SJCRH30 (cell line): ENCODE results near the gene PHRF1. TPM values are rescaled to one million over a fixed set of nuclear protein-coding genes. Genes with fewer than 3 reads are reported as not detected.

Source experiments
- DNase-seq, 2 experiments: peaks; one replicate each; pipeline ENCODE4 v3.0.0-alpha.2; 2015 to 2020
- H3K27ac ChIP-seq: fragments of 250-450 bp; sonication (Bioruptor Pico); 2 replicates; pipeline ENCODE4 v1.5.1; 2020; ENCODE audit warnings: mild to moderate bottlenecking, moderate library complexity
- H3K27me3 ChIP-seq: fragments of 250-450 bp; sonication (Bioruptor Pico); 2 replicates; pipeline ENCODE4 v1.5.1; 2020; ENCODE audit warnings: mild to moderate bottlenecking, moderate library complexity
- H3K36me3 ChIP-seq: fragments of 250-450 bp; sonication (Bioruptor Pico); 2 replicates; pipeline ENCODE4 v1.5.1; 2020; ENCODE audit warnings: mild to moderate bottlenecking, moderate library complexity
- H3K4me1 ChIP-seq: fragments of 250-450 bp; sonication (Bioruptor Pico); 2 replicates; pipeline ENCODE4 v1.5.1; 2020; ENCODE audit warnings: mild to moderate bottlenecking, moderate library complexity
- H3K4me3 ChIP-seq: fragments of 250-450 bp; sonication (Bioruptor Pico); 2 replicates; pipeline ENCODE4 v1.5.1; 2020; ENCODE audit warnings: mild to moderate bottlenecking, moderate library complexity
- H3K9me3 ChIP-seq: fragments of 250-450 bp; sonication (Bioruptor Pico); replicated peaks from 2 replicates; pipeline ENCODE4 v1.5.1; 2020; ENCODE audit warnings: mild to moderate bottlenecking, moderate library complexity
- total RNA-seq: library from RNA; depleted of rRNA; stranded (reverse); fragments of >200 nt; shearing (Covaris generic); gene quantifications from 2 replicates; pipeline ENCODE4 v1.2.3, GENCODE V29; 2014; rRNA removed

The PHRF1 gene
- total RNA-seq, 1 experiment from 2014 or later, result 34.3 TPM

GRCh38 chr11:656866-657265 lies 80.6 kb downstream of the PHRF1 start:
- Histone ChIP-seq H3K27me3 (no peaks in the 10 kb centered on the region), H3K4me3 (no peak overlapping the region), H3K4me1 (no peaks in the 10 kb centered on the region), H3K9me3 (no peaks in the 10 kb centered on the region), H3K27ac (no peak overlapping the region), H3K36me3 (peaks cover 4% of the 10 kb centered on the region; the same call in 1 of the 2 replicates)
- DNase-seq, result no peak

GRCh38 chr11:657691-658126 lies 81.4 kb downstream of the PHRF1 start:
- H3K27ac ChIP-seq, result no peak overlapping the region
- H3K36me3 ChIP-seq, result peaks cover 4% of the 10 kb centered on the region; the same call in 1 of the 2 replicates
- H3K4me1 ChIP-seq, result no peaks in the 10 kb centered on the region
- H3K27me3 ChIP-seq, result no peaks in the 10 kb centered on the region
- no peaks in the 10 kb centered on the region for H3K9me3 ChIP-seq
- DNase-seq, result no peak
- no peak overlapping the region for H3K4me3 ChIP-seq

GRCh38 chr11:659532-660085 lies 83.3 kb downstream of the PHRF1 start:
- H3K4me3 ChIP-seq, result no peak overlapping the region
- no peaks in the 10 kb centered on the region for H3K4me1 ChIP-seq
- H3K36me3 ChIP-seq, result peaks cover 14% of the 10 kb centered on the region; the same call in 1 of the 2 replicates
- no peaks in the 10 kb centered on the region for H3K27me3 ChIP-seq
- no peak overlapping the region for H3K27ac ChIP-seq
- no peak for DNase-seq
- no peaks in the 10 kb centered on the region for H3K9me3 ChIP-seq

- no peaks in the 10 kb centered on the region for H3K27me3 ChIP-seq
- peaks cover 14% of the 10 kb centered on the region; the same call in 1 of the 2 replicates for H3K36me3 ChIP-seq
- H3K27ac ChIP-seq, result no peak overlapping the region
- H3K9me3 ChIP-seq, result no peaks in the 10 kb centered on the region
- DNase-seq, result no peak
- no peaks in the 10 kb centered on the region for H3K4me1 ChIP-seq
- no peak overlapping the region for H3K4me3 ChIP-seq
Observed at GRCh38 chr11:660281-660680, 84.0 kb downstream of the PHRF1 start.

- Histone ChIP-seq H3K9me3 (no peaks in the 10 kb centered on the region), H3K27me3 (no peaks in the 10 kb centered on the region), H3K4me3 (no peak overlapping the region), H3K36me3 (peaks cover 14% of the 10 kb centered on the region; the same call in 1 of the 2 replicates), H3K27ac (no peak overlapping the region), H3K4me1 (peaks cover 4% of the 10 kb centered on the region)
- no peak for DNase-seq
Observed at GRCh38 chr11:660681-661444, 84.6 kb downstream of the PHRF1 start.

Other genes starting within 250 kb of the PHRF1 start
- 0.08 TPM in 1 of 2 replicates, not detected in the other for gene B4GALNT4, start 207.0 kb upstream of the PHRF1 start, total RNA-seq
- 0.18 TPM in 1 of 2 replicates, not detected in the other for gene PKP3, start 182.3 kb upstream of the PHRF1 start, total RNA-seq
- not detected in 2 replicates for gene SIGIRR, start 161.5 kb upstream of the PHRF1 start, total RNA-seq
- 0.61 and 0.73 TPM in 2 replicates for gene ANO9, start 134.5 kb upstream of the PHRF1 start, total RNA-seq
- 30.9 and 34.4 TPM in 2 replicates for gene PTDSS2, start 126.2 kb upstream of the PHRF1 start, total RNA-seq
- 82.4 and 84.7 TPM in 2 replicates for gene RNH1, start 69.2 kb upstream of the PHRF1 start, total RNA-seq
- 75.7 and 80.1 TPM in 2 replicates for gene HRAS, start 40.9 kb upstream of the PHRF1 start, total RNA-seq
- 0.08 and 0.20 TPM in 2 replicates for gene LRRC56, start 38.9 kb upstream of the PHRF1 start, total RNA-seq
- gene LMNTD2, start 15.7 kb upstream of the PHRF1 start, total RNA-seq, result 0.43 and 0.51 TPM in 2 replicates
- 6.9 and 7.4 TPM in 2 replicates for gene RASSF7, start 15.5 kb upstream of the PHRF1 start, total RNA-seq
- 3.6 and 5.8 TPM in 2 replicates for gene IRF7, start 39.5 kb downstream of the PHRF1 start, total RNA-seq
- gene CDHR5, start 48.5 kb downstream of the PHRF1 start, total RNA-seq, result not detected in 2 replicates
- not detected in 2 replicates for gene SCT, start 50.7 kb downstream of the PHRF1 start, total RNA-seq
- gene DRD4, start 60.8 kb downstream of the PHRF1 start, total RNA-seq, result not detected in 2 replicates
- gene DEAF1, start 118.8 kb downstream of the PHRF1 start, total RNA-seq, result 26.6 and 33.6 TPM in 2 replicates
- gene TMEM80, start 119.3 kb downstream of the PHRF1 start, total RNA-seq, result 10.7 and 17.7 TPM in 2 replicates
- gene EPS8L2, start 129.8 kb downstream of the PHRF1 start, total RNA-seq, result 12.7 and 18.5 TPM in 2 replicates
- gene TALDO1, start 171.0 kb downstream of the PHRF1 start, total RNA-seq, result 107 and 108 TPM in 2 replicates
- 28.9 and 39.9 TPM in 2 replicates for gene GATD1, start 201.0 kb downstream of the PHRF1 start, total RNA-seq
- gene CEND1, start 213.6 kb downstream of the PHRF1 start, total RNA-seq, result 1.5 TPM in 2 replicates
- 20.2 and 22.4 TPM in 2 replicates for gene SLC25A22, start 221.8 kb downstream of the PHRF1 start, total RNA-seq
- 18.3 and 21.2 TPM in 2 replicates for gene PIDD1, start 228.8 kb downstream of the PHRF1 start, total RNA-seq
- gene RPLP2, start 233.5 kb downstream of the PHRF1 start, total RNA-seq, result 1,150 and 1,247 TPM in 2 replicates
- gene PNPLA2, start 242.4 kb downstream of the PHRF1 start, total RNA-seq, result 16.5 and 19.6 TPM in 2 replicates